GM21390 (cell line): Measurements from ENCODE around the gene VPS36.
"Not testable (repeated sequence)": the region's sequence is repeated elsewhere in the genome, so short reads cannot be mapped to it uniquely, and the experiment has no call there.

Experiments used
- ATAC-seq: cut with Tn5 transposase; IDR thresholded peaks from one replicate; pipeline ENCODE4 v1.9.1; 2021; ENCODE audit not compliant: unreplicated experiment

The VPS36 gene, protein sequence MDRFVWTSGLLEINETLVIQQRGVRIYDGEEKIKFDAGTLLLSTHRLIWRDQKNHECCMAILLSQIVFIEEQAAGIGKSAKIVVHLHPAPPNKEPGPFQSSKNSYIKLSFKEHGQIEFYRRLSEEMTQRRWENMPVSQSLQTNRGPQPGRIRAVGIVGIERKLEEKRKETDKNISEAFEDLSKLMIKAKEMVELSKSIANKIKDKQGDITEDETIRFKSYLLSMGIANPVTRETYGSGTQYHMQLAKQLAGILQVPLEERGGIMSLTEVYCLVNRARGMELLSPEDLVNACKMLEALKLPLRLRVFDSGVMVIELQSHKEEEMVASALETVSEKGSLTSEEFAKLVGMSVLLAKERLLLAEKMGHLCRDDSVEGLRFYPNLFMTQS

DNA sequence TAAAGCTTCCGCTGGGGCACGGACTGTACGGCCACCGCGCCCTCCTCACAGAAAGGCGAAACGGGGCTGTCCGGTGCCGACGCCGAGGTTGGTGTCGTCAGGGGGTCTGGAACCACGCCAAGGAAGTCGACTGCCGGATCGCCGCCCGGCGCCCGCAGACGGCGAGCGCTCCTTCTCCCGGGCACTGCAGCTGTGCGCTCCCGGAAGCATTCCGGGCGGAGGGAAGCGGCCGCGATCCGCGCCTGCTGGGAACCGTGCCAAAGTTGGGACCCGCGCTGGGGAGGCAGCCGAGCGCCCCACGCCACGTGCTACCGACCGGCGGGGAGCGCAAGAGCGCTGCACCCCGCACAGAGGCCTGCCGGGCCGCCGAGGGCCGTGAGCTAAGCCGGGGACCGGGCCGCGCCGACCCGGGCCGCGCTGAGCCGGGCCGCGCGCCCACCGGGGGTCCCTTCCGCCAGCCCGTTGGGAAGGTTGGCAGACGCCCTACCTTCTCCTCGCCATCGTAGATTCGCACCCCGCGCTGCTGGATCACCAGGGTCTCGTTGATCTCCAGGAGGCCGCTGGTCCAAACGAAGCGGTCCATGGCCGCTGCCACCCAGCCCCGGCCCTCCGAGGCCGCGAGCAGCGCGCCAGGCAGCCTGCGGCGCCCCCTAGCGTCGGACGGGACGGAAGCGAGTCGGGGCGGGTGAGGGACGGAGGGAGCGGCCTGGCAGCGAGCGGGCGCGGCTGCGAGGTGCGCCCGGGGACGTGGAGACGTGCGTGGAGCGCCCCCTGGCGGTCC lies at the start of gene VPS36:
TSS of gene VPS36 (minus strand) at position 623 of the 781 bp plus-strand sequence. CDS start at position 583, 40 bp downstream.
- peak; percentile 67 for ATAC-seq

DNA sequence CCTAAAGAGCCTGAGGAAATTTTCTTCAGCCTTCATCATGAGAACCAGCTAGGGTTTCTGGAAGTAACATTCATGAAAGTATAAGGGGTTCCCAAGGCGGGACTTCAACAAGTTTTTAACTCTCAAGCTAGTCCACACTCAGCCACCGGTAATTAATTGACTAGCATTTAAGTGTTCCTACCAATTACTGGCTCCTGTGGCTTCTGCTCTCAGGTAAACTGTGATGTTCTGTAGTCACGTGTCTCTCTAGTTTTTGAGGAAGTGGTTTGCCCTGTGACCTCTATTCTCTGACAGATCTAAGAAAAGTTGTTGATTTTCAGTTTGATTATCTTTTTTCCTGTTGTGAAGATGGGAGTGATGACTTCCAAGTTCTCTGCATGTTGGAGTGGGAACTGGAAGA lies 47.5 kb upstream of the VPS36 start:
- ATAC-seq = peak; percentile 79

DNA sequence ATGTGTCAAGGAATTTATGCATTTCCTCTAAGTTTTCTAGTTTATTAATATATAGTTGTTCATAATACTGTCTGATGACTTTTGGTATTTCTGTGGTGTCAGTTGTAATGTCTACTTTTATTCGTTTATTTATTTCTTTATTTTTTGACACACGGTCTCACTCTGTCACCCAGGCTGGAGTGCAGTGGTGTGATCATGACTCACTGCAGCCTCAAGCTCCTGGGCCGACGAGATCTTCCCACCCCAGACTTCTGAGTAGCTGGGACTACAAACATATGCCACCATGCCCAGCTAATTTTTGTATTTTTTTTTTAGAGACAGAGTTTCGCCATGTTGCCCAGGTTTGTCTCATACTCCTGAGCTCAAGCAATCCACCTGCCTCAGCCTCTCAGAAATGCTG lies 43.8 kb upstream of the VPS36 start:
- not testable (repeated sequence) for ATAC-seq

DNA sequence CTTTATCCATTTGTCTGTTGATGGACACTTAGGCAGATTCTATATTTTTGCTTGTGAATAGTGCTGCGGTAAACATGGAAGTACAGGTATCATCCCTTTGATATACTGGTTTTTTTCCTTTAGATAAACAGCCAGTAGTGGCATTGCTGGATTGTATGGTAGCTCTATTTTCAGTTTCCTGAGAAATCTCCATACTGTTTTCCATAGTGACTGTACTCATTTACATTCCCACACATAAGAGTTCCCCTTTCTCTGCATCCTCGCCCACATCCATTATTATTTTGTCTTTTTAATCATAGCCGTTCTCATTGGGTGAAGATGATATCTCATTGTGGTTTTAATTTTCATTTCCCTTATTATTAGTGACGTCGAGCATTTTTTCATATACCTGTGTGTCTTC lies 40.6 kb upstream of the VPS36 start:
- not testable (repeated sequence) for ATAC-seq

DNA sequence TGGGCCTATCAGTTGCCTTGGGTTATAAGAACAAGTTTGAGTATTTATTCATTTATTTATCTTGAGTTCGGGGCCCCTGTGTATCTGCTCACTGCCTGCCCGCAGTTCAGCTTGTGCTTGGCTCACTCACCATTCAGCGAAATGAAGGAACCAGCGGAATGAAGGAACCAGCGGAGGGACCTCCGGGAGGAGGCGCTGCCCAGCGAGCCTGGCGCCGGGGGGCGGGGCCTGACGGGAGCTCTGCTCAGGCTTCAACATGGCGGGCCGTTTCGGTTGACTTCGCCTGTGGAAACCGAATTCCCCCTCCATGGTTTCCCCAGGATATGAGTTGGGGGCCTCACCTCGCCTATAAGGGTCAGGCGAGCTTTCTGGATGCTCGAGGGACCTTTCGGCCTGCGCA lies 38.3 kb upstream of the VPS36 start:
- not testable (repeated sequence) for ATAC-seq

DNA sequence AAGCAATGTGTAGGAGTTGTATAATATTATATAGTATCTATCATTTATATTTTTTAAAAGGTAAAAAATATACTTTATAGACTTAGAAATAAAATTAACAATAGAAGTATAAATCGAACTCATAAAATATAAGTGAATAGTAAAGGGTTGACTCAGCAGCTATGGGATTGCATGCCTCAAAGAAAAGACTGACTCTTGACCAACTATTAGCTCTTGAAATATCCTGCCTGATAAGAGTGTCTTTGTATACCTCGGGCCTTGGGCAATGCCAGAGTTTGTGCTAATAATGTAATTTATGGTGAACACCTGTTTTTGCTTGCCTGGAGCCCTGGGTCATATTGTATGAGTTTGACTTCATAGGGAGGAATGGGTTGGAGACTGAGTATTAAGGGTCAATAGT lies 36.6 kb upstream of the VPS36 start:
- ATAC-seq = not testable (repeated sequence)

DNA sequence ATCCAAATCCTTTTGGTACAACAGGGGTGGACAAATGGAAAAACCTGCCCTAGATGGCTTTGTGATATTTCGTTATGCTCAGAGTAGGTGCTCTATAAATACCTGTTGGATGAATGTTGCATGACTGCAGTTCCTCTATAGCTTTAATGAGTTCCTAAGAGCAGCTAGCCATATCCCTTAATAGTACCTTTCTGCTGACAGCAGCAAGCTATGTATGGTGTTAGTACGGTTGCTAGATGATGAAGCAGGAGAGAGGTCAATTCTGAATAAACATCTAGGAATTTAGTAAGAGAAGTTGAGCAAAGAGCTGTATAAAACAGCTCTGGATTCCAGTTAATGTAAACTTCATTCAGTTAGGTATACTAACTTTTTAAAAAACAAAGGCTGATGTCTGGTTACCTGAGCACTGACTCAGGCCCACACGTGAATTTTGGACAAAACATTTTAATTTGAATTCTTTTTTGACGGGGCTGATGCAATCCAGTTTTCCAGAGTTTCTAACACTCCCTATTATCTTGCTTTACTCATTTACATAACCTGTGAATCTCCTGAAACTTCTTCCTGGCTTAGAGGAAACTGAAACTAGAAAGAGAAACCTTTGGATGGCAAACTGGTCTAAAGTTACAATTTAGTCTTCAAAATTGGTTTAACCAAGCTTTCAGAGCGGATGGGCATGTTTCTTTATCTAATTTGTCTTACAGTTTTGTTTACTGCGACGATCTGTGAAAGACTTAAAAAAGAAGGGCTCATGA lies 30.4 kb upstream of the VPS36 start:
- ATAC-seq = not testable (repeated sequence)

DNA sequence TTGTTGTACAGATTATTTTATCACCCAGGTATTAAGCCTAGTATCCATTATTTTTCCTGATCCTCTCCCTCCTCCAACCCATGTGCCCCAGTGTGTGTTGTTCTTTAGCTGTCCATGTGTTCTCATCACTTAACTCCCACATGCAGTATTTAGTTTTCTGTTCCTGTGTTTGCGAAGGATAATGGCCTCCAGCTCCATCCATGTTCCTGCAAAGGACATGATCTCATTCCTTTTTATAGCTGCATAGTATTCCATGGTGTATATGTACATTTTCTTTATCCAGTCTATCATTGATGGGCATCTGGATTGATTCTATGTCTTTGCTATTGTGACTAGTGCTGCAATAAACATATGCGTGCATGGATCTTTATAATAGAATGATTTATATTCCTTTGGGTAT lies 18.1 kb upstream of the VPS36 start:
- ATAC-seq = not testable (repeated sequence)

DNA sequence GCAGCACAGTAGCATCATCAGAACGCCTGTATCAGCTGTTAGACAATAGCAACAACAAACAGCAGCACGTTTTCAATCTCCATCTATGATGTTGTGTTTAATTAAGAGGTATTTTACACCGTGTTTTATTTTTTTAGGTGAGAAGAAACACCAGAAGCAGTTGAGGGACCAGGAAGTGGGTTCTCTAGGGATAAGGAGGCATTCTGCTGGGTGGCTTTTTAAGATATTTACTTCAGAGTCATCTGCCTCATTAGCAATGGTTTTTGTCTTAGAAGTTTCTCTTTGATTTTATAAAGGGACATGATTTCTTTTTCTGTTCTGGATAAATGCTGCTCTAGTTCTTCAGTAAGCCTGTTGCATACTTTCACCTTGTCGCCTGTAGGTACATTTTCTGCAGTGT lies 13.1 kb upstream of the VPS36 start:
- no peak for ATAC-seq

DNA sequence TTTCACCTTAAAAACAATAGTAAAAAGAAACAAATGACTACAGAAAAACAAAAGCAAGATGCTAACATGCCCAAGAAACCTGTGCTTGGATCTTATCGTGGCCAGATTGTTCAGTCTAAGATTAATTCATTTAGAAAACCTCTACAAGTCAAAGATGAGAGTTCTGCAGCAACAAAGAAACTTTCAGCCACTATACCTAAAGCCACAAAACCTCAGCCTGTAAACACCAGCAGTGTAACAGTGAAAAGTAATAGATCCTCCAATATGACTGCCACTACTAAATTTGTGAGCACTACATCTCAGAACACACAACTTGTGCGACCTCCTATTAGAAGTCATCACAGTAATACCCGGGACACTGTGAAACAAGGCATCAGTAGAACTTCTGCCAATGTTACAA lies 10.8 kb upstream of the VPS36 start:
- no peak for ATAC-seq

DNA sequence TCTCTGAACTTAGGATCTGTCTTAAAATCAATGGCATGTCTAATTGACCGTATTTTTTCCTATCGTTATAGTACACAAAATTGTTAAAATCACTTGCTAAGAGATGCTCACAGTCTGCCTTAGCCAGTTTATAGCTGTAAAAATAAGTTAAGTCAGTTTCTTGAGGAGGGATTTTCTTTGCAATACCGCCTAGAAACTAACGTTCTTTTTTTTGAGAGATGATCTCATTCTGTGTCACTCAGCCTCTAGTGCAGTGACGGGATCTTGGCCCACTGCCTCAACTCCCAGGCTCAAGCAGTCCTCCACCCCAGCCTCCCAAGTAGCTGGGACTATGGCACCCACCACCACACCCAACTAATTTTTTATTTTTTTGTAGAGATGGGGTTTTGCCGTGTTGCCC lies 9.2 kb upstream of the VPS36 start:
- no peak for ATAC-seq

DNA sequence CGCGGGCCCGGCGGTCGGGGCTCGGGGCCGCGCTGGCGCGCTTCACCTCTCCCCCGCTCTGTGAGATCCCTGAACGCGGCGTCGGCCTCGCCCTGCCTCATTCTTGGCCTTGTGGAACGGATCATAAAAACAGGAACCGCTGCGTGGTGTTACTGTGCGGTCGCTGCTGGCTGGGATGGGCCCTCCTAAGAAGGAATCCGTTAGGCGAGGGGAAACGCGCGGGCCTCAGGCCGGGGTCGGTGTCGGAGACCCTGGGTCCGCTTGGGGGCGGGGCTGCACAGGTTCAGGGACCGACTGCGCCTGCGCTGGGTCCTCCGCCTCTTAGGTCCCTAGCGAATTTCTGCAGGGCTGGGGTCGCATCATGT lies 5.2 kb upstream of the VPS36 start:
- ATAC-seq = peak; percentile 24

DNA sequence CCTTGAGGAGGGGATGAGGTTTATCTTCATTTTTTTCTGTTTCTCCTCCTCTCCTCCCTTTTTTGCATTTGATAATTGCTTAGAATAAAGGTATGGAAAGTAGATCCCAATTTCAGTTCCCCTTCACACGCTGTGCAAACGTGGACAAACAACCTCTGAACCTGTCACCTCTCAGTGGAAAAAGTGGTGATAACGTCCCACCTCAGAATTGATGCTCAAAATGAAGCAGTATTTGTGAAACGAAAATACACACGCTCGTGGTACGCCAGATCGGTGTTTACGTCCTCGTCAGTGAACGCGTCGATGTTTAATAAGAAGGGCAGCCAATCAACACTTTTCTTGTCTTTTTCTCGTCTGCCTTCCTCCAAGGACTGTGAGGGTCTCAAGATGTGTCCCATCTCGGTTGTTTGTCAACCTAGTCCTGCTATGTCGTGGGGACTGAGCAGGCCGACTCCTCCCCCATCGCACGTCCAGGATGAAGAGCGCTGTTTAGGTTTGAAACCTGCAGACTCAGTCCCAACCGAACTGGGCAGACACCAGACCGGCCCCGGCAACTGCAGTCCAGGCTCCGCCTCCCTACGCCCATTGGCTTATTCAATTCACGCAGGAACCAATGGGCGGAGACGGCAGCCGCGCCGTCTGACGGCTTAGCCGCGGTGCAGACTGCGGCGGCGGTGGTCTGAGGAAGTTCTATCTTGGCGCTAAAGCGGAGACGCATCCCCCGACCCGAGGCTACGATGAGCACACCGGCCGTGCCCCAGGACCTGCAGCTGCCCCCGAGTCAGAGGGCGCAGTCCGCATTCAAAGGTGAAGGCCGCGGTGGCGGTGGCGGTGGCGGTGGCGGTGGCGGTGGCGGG lies 4.6 kb upstream of the VPS36 start, which contains the start of gene CKAP2:
TSS of gene CKAP2 (plus strand) at position 659 of the 857 bp plus-strand sequence. CDS start at position 738, 79 bp downstream.
- peak; percentile 75 for ATAC-seq

DNA sequence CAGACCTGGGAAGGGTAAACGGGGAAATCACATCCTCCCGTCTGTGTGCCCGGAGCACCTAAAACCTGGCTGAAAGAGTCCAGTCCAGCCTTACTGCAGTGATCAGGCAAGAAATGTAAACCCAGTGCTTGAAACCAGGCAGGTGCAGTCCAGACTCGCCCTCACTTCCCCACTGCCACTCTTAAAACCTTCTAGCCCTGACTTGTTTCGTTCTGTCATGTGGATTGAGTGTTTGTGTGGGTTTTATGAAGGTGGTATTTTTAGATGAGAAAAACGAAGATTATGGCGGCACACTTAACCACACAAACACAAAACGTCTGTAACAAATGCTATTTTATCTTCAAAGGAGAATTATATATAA lies 4.0 kb upstream of the VPS36 start:
- ATAC-seq = peak; percentile 29

DNA sequence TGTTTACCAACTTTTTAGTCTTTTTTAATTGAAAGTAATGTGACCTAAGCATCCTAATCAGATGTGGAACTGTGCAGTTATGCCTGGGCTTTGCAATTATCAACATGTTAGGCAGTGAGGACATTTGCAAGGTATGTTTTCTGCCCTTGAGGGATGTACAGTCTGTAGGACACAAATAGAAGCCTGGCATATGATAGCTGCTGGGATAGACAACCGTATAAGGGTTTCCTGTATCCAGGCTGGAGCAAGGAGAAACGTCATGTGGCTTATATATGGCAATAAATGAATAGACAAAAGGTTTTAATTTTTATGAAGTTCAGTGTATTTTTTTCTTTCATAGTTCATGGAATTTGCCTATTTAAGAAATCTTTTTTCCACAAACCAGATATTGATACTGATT lies 2.0 kb upstream of the VPS36 start:
- no peak for ATAC-seq

DNA sequence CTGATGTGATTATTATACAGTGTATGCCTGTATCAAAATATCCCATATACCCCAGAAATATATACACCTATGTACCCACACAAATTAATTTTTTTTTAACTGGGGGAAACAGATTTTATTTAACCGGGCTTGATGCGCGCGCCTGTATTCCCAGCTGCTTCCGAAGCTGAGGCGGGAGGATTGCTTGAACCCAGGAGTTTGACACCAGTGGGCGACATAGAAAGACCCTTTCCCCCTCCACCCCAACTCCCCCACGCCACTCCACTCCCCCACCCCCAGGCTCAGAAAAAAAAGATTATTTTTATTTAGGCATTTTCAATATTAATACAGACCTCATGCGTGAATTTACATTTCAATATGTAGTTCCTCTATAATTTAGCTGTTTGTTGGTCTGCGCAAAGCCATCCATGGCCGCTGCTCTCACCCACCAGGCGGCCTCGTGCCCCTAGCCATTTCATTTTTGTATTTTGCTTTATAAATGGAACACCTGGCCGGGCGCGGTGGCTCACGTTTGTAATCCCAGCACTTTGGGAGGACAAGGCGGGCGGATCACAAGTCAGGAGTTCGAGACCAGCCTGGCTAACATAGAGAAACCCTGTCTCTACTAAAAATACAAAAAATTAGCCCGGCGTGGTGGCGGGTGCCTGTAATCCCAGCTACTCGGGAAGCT lies 836 bp upstream of the VPS36 start:
- ATAC-seq = no peak

DNA sequence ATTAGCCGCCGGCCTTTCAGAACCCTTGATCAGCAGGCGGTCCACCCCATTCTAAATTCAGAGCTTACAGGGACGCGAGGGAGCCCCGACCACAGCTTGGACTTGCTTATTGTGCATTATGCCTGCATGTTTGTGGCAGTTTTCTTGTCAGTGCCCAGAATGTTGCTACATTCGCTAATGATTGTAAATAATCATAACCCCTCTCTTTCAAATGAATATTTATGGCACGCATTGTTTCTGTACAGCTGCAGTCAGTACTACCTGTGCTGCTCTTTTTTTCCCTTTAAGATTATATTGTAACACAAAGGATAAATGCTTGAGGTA lies 321 bp upstream of the VPS36 start:
- no peak for ATAC-seq

DNA sequence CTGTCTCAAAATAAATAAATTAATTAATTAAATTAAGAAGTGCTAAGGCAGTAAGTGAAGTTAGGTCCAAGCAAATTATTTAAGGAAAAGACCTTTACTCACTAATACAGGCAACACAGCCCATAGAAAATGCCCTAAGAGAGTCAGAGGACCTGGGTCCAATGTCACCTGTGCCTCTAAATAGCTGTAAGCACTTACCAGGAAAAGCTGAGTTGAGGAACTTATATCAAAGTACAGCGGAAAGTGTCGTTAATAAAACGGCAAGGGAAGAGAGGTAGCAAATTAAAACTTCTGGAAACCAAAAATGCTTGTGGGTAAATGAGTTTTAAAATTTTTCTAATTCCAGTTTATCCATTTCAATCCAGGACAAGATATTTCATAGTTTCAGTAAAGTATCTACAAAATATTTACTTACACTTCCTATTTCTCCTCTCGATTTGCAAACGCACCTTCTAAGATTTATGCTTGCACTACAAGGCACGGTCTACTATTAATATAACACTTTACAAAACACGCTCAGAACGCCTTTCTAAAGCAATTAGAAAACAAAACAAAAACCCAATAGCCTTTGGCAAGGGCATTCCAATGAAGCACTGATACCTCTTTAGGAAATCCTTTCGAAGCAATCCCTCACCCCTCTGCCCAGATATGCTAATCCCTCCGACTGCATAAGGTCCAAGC lies 963 bp downstream of the VPS36 start:
- no peak for ATAC-seq

DNA sequence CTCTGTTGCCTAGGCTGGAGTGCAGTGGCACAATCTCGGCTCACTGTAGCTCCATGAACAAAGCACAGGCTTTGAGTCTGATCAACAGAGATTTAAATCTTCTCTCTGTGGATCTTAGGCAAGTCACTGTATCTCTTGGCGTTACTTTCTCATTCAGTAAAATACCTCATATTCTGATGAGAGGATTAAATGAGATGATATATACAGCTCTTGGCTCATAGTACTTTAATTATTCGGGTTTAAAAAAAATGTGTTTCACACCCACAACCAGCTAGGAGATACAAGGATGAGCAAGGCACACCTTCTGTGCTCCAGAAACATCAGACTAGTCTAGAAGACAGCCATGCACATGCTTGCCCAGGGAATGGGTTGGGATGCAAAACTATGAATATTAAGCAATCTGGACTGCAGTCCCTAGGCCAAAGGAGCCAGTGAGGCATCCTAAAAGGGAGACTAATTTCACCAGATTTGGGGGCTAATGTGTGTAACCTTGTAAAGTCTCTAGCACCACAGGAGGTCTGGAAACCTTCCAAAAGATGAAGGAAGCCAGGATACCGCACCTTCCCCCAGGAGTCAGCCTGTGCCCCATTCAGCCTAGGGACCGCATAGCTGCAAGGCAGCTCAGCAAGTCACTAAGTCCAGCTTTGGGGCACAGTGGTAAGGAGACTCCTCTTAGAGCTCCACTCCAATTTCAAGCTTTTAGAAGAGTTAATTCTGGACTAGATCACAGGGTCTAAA lies 2.5 kb downstream of the VPS36 start:
- ATAC-seq = no peak
